ENCODE results near the gene GIPR.
"Not testable (repeated sequence)": the region's sequence is repeated elsewhere in the genome, so short reads cannot be mapped to it uniquely, and the experiment has no call there.

Gene GIPR

GRCh38 chr19:45692187-45693105 lies 24.4 kb downstream of the GIPR start, which contains the start of gene QPCTL:
Gene QPCTL, plus strand, starts transcription at chr19:45692666. Its CDS starts 38 bp downstream, at chr19:45692704.
- peak; percentile 100 for DNase-seq

- DNase-seq = peak; percentile 87
Measured at GRCh38 chr19:45693106-45693788, 25.2 kb downstream of the GIPR start.

- no peak for DNase-seq
Measured at GRCh38 chr19:45701676-45702075, 33.7 kb downstream of the GIPR start.

- no peak for DNase-seq
Measured at GRCh38 chr19:45705115-45705514, 37.1 kb downstream of the GIPR start.

GRCh38 chr19:45705710-45706415 lies 37.8 kb downstream of the GIPR start:
- no peak for DNase-seq

GRCh38 chr19:45710356-45711130 lies 42.5 kb downstream of the GIPR start:
- DNase-seq = no peak

GRCh38 chr19:45711851-45712698 lies 44.1 kb downstream of the GIPR start:
- no peak for DNase-seq

GRCh38 chr19:45712699-45713067 lies 44.7 kb downstream of the GIPR start:
- no peak for DNase-seq

- no peak for DNase-seq
Measured at GRCh38 chr19:45713141-45713540, 45.1 kb downstream of the GIPR start.

- no peak for DNase-seq
Measured at GRCh38 chr19:45715139-45715538, 47.1 kb downstream of the GIPR start.

GRCh38 chr19:45716359-45717130 lies 48.5 kb downstream of the GIPR start:
- DNase-seq = peak; percentile 65

GRCh38 chr19:45717131-45717982 lies 49.3 kb downstream of the GIPR start:
- peak; percentile 100 for DNase-seq

GRCh38 chr19:45717983-45718650 lies 50.1 kb downstream of the GIPR start:
- DNase-seq = peak; percentile 62

- DNase-seq = not testable (repeated sequence)
Measured at GRCh38 chr19:45720065-45720464, 52.0 kb downstream of the GIPR start.

GRCh38 chr19:45728683-45729082 lies 60.7 kb downstream of the GIPR start:
- DNase-seq = not testable (repeated sequence)

GRCh38 chr19:45729800-45730290 lies 61.8 kb downstream of the GIPR start:
- DNase-seq = no peak

- peak; percentile 99 for DNase-seq
Measured at GRCh38 chr19:45730368-45731288, 62.6 kb downstream of the GIPR start, which contains the start of gene FBXO46. Gene FBXO46, minus strand, starts transcription at chr19:45730896. Its CDS starts 17,401 bp downstream, at chr19:45713495.

Data from DMS53 (cell line).